T follicular helper cell (primary cell): ENCODE results near the gene HHAT.

Experiments
- DNase-seq: peaks from one replicate; pipeline ENCODE4 v3.0.0-alpha.2; 2020; ENCODE audit warnings: low read depth
- total RNA-seq, 2 experiments: gene quantifications; one replicate each; lab custom pipeline; 2026; lab: John Stamatoyannopoulos, UW

HHAT gene
- total RNA-seq, result 3.7 to 7.8 reads per million in 2 experiments

GRCh38 chr1:210328746-210329503, at the start of gene HHAT:
Gene HHAT, plus strand, starts transcription at chr1:210328902. Its CDS starts 20,074 bp downstream, at chr1:210348976.
- peak; percentile 25 for DNase-seq

- DNase-seq, result no peak
These were observed 48.5 kb upstream of the HHAT start for GRCh38 chr1:210280221-210280620.

GRCh38 chr1:210288116-210288515, 40.6 kb upstream of the HHAT start:
- no peak for DNase-seq

GRCh38 chr1:210289248-210289647, 39.5 kb upstream of the HHAT start:
- DNase-seq, result no peak

GRCh38 chr1:210291081-210291764, 37.5 kb upstream of the HHAT start:
- no peak for DNase-seq

- no peak for DNase-seq
These were observed 36.9 kb upstream of the HHAT start for GRCh38 chr1:210291786-210292230.

- no peak for DNase-seq
These were observed 36.4 kb upstream of the HHAT start for GRCh38 chr1:210292231-210292871.

- no peak for DNase-seq
These were observed 35.5 kb upstream of the HHAT start for GRCh38 chr1:210293171-210293607.

- DNase-seq, result no peak
These were observed 33.5 kb upstream of the HHAT start for GRCh38 chr1:210294999-210295745.

GRCh38 chr1:210296682-210297081, 32.0 kb upstream of the HHAT start:
- no peak for DNase-seq

GRCh38 chr1:210298296-210298695, 30.4 kb upstream of the HHAT start:
- DNase-seq, result no peak

- no peak for DNase-seq
These were observed 29.8 kb upstream of the HHAT start for GRCh38 chr1:210298936-210299335.

GRCh38 chr1:210299501-210299900, 29.2 kb upstream of the HHAT start:
- DNase-seq, result no peak

- DNase-seq, result no peak
These were observed 27.6 kb upstream of the HHAT start for GRCh38 chr1:210300923-210301614.

GRCh38 chr1:210301615-210302000, 27.1 kb upstream of the HHAT start:
- no peak for DNase-seq

GRCh38 chr1:210302501-210302900, 26.2 kb upstream of the HHAT start:
- DNase-seq, result no peak

- DNase-seq, result no peak
These were observed 25.3 kb upstream of the HHAT start for GRCh38 chr1:210303391-210303790.

GRCh38 chr1:210310562-210311153, 18.0 kb upstream of the HHAT start:
- no peak for DNase-seq

GRCh38 chr1:210311726-210312493, 16.8 kb upstream of the HHAT start:
- no peak for DNase-seq

- DNase-seq, result no peak
These were observed 15.6 kb upstream of the HHAT start for GRCh38 chr1:210313046-210313595.
